Thyroid gland (tissue), 4 donors: ENCODE data around the gene AIG1. TPM values are rescaled to one million over a fixed set of nuclear protein-coding genes. Genes with fewer than 3 reads are reported as not detected.

ENCODE experiments used
- DNase-seq, 2 donors: peaks; one replicate each; pipeline ENCODE4 v3.0.0-alpha.2; 2019
- H3K27ac ChIP-seq, 3 donors: fragments of 200-600 bp; sonication (generic); 1 replicate in 2 of 3; 2 replicates in 1 of 3; pipeline ENCODE4 v1.5.1; 2016 to 2019; ENCODE audit warnings: mild to moderate bottlenecking in 1 of 3, moderate library complexity in 1 of 3
- H3K27me3 ChIP-seq: fragments of 200-600 bp; sonication (generic); one replicate; pipeline ENCODE4 v1.5.1; 2019
- H3K36me3 ChIP-seq, 2 donors: fragments of 200-600 bp; sonication (generic); one replicate each; pipeline ENCODE4 v1.5.1; 2016 to 2019
- H3K4me1 ChIP-seq, 2 donors: fragments of 200-600 bp; sonication (generic); one replicate each; pipeline ENCODE4 v1.5.1; 2017 to 2019
- H3K4me3 ChIP-seq, 3 donors: fragments of 200-600 bp; sonication (generic); replicated peaks in 1 of 3; 1 replicate in 2 of 3; 2 replicates in 1 of 3; pipeline ENCODE4 v1.5.1; 2016; ENCODE audit warnings: mild to moderate bottlenecking in 1 of 3
- H3K9me3 ChIP-seq: fragments of 200-600 bp; sonication (generic); one replicate; pipeline ENCODE4 v1.5.1; 2017
- POLR2A ChIP-seq, 2 donors: fragments of 450-650 bp; IDR thresholded peaks; one replicate each; pipeline ENCODE4 v1.6.1; 2017; ENCODE audit warnings: antibody characterized with exemption in 2 of 2, mild to moderate bottlenecking in 2 of 2, moderate library complexity in 1 of 2
- WGBS, 2 donors: methylation state at CpG; one replicate each; pipeline ENCODE4 v1.1.5; 2017; 5-methylcytosine and 5-hydroxymethylcytosine counted together
- intact Hi-C: fragments of 100-400 bp; cut with DNase I; formaldehyde crosslinking; loops from one replicate; pipeline ENCODE4 v1.15.1; 2023
- total RNA-seq, 4 donors: library from RNA; depleted of rRNA; stranded (reverse); fragments of >200 nt; gene quantifications; one replicate each; pipeline ENCODE4 v1.2.3, GENCODE V29; 2016
- TF ChIP-seq, protein P1 (sequence below), 6 experiments: fragments of 200-600 bp in 3 of 6; fragments of 450-650 bp in 3 of 6; sonication (generic) in 3 of 6; IDR thresholded peaks; one replicate each; pipeline ENCODE4 v1.5.1; 2016 to 2019; ENCODE audit warnings: antibody characterized with exemption in 6 of 6, mild to moderate bottlenecking in 2 of 6, inconsistent platforms in 1 of 6, moderate library complexity in 1 of 6

Gene AIG1
- total RNA-seq, 4 donors from 2014 or later: 57.8 to 101 (median 77.0) TPM

- Histone ChIP-seq H3K4me1 (peaks cover 4 to 11% of the 10 kb centered on the region in 2 donors), H3K27me3 (no peaks in the 10 kb centered on the region), H3K27ac (no peak overlapping the region), H3K36me3 (no peaks in the 10 kb centered on the region), H3K9me3 (no peaks in the 10 kb centered on the region), H3K4me3 (no peak overlapping the region)
- no peak for DNase-seq
- intact Hi-C loops: no loop called here
- WGBS, 2 donors: 75 to 80% methylated on average over 12 to 13 of the region's 13 CpGs
- TF ChIP-seq POLR2A (IDR thresholded peaks at IDR 0.05): no peak
- TF ChIP-seq, protein P1, sequence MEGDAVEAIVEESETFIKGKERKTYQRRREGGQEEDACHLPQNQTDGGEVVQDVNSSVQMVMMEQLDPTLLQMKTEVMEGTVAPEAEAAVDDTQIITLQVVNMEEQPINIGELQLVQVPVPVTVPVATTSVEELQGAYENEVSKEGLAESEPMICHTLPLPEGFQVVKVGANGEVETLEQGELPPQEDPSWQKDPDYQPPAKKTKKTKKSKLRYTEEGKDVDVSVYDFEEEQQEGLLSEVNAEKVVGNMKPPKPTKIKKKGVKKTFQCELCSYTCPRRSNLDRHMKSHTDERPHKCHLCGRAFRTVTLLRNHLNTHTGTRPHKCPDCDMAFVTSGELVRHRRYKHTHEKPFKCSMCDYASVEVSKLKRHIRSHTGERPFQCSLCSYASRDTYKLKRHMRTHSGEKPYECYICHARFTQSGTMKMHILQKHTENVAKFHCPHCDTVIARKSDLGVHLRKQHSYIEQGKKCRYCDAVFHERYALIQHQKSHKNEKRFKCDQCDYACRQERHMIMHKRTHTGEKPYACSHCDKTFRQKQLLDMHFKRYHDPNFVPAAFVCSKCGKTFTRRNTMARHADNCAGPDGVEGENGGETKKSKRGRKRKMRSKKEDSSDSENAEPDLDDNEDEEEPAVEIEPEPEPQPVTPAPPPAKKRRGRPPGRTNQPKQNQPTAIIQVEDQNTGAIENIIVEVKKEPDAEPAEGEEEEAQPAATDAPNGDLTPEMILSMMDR (IDR thresholded peaks at IDR 0.05): no peak
These were observed 223.4 kb downstream of the AIG1 start for GRCh38 chr6:143283887-143284645.

DNA sequence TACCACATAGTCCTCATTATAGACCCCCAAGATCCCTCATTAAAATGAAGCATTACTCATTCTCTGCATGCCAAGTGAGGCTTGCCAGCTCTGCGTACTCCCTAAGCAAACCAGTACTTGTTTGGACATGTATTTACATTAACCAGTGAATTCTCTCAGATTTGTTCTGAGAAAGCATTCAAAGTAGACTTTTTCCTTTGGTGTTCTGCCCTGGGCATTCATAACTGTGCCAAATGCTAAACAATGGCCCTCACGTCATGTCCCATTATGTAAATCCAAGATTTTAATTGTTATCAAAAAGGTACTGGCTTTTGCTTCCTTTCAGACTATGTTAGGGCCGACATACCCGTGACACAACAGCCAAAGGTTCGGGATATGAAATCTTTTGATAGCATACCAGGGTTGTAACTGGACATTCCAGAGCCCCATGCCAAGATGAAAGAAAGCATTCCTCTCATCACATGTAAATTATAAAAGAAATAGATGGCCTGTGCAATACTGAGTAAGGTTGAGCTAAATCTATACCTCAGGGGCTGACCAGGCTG is 225.6 kb downstream of the AIG1 start:
- Histone ChIP-seq H3K4me3 (no peak overlapping the region), H3K36me3 (no peaks in the 10 kb centered on the region), H3K9me3 (no peaks in the 10 kb centered on the region), H3K27me3 (no peaks in the 10 kb centered on the region), H3K27ac (no peak overlapping the region), H3K4me1 (peaks cover 11 to 14% of the 10 kb centered on the region in 2 donors)
- TF ChIP-seq POLR2A (IDR thresholded peaks at IDR 0.05): no peak
- TF ChIP-seq, protein P1 (IDR thresholded peaks at IDR 0.05): no peak
- WGBS, 2 donors: 91 to 92% methylated on average over 5 of the region's 5 CpGs
- intact Hi-C loops: no loop called here
- DNase-seq: no peak

DNA sequence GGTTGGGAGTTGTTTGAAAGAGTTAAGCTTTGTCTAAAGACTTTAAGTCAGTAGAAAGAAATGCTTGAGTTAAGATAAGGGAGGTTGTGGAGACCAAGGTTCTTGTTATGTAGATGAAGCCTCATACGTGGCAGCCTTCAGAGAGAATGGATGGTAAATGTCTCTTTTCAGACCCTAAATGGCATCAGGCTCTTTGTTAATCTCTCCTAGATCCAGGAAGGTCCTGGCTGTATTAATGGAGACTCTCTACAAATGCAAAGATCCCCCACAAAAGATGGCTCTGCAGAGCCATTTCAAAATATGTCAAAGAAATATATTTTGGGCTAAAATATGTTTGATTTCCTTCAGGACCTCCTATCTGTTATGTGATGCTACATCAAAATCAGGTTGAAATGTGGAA is 228.2 kb downstream of the AIG1 start:
- no peak for DNase-seq
- Histone ChIP-seq H3K4me1 (peaks cover 8 to 14% of the 10 kb centered on the region in 2 donors), H3K9me3 (no peaks in the 10 kb centered on the region), H3K36me3 (no peaks in the 10 kb centered on the region), H3K4me3 (no peak overlapping the region), H3K27ac (no peak overlapping the region), H3K27me3 (no peaks in the 10 kb centered on the region)
- TF ChIP-seq POLR2A (IDR thresholded peaks at IDR 0.05): no peak
- TF ChIP-seq, protein P1 (IDR thresholded peaks at IDR 0.05): no peak
- intact Hi-C loops: no loop called here
- WGBS, 2 donors: 79 to 83% methylated on average over 1 of the region's 1 CpG

DNA sequence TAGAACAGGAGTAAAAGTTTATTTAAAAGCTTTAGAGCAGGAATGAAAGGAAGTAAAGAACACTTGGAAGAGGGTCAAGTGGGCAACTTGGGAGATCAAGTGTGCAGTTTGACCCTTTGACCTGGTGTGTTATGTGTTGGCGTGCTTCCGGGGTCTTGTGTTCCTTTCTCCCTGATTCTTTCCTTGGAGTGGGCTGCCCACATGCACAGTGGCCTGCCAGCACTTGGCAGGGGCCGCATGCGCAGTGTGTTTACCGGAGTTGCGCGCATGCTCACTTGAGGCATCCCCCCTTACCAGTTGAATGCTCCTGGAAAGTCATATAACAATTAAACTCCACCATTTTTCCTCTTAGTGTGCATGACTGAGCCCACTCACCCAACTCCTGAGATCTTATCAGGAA is 229.5 kb downstream of the AIG1 start:
- H3K9me3 ChIP-seq: no peaks in the 10 kb centered on the region
- H3K27ac ChIP-seq: peak overlapping the region in 1 of 3 donors; percentile 4
- DNase-seq: peak; percentile 58 to 72
- H3K36me3 ChIP-seq: no peaks in the 10 kb centered on the region
- no peak overlapping the region for H3K4me3 ChIP-seq
- no peaks in the 10 kb centered on the region for H3K27me3 ChIP-seq
- peaks cover 0 to 11% of the 10 kb centered on the region in 2 donors for H3K4me1 ChIP-seq
- 40 to 43% methylated on average over 7 of the region's 7 CpGs for WGBS, 2 donors
- intact Hi-C loops: no loop called here
- no peak for TF ChIP-seq POLR2A (IDR thresholded peaks at IDR 0.05)
- TF ChIP-seq, protein P1 (IDR thresholded peaks at IDR 0.05): no peak

DNA sequence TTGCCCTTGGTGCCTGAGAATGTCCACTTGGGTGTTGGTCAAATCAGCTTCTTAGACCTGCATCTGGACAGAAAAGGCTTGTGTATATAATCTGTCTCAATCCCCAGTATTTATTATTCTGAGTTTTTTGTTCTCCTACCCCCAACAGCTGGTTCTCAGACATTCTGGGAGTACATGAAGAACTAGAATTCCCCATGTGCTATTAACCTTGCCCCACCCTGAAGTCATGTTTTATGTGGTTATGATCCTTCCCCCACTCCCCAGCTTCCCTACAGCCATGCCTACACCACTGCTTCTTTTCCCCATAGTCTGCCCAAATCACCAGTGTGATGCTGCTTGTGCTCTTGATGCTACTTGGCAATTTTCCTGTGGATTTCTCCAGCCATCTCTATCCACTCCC is 232.8 kb downstream of the AIG1 start:
- no peaks in the 10 kb centered on the region for H3K9me3 ChIP-seq
- H3K27me3 ChIP-seq: no peaks in the 10 kb centered on the region
- intact Hi-C loops: no loop called here
- peaks cover 0 to 11% of the 10 kb centered on the region in 2 donors for H3K4me1 ChIP-seq
- TF ChIP-seq, protein P1 (IDR thresholded peaks at IDR 0.05): no peak
- H3K4me3 ChIP-seq: no peak overlapping the region
- DNase-seq: no peak
- no peaks in the 10 kb centered on the region for H3K36me3 ChIP-seq
- H3K27ac ChIP-seq: no peak overlapping the region
